NCI-H187 (cell line): Measurements from ENCODE around the gene ASPG.

Experiments
- DNase-seq, 2 experiments: peaks; one replicate each; lab custom pipeline; 2025; lab: John Stamatoyannopoulos, UW

Gene ASPG

GRCh38 chr14:104135904-104136471, 50.5 kb downstream of the ASPG start:
- DNase-seq: no peak

- no peak for DNase-seq
These were observed 51.2 kb downstream of the ASPG start for GRCh38 chr14:104136472-104137296.

- peak in 1 of 2 experiments; percentile 31 for DNase-seq
These were observed 52.0 kb downstream of the ASPG start for GRCh38 chr14:104137297-104138097.

- DNase-seq: peak in 1 of 2 experiments; percentile 60
These were observed 52.7 kb downstream of the ASPG start, which contains the start of gene KIF26A for GRCh38 chr14:104138098-104138717. Gene KIF26A (plus strand): TSS chr14:104138587. CDS start chr14:104138723, 136 bp downstream.

GRCh38 chr14:104138718-104139459, 53.4 kb downstream of the ASPG start:
- no peak for DNase-seq

GRCh38 chr14:104139460-104140212, 54.1 kb downstream of the ASPG start:
- no peak for DNase-seq

DNA sequence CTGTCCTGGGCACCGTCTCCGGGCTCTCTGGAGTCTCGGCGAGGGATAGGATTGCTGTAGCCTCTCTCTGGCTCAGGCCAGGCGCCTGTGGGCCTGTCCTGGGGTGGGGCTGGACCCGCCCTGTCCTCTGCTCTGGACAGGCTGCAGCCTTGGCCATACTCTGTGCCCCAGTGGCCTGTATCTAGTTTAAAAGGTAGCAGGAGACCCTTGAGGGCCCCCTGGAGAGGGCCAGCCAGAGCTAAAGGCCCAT, 54.6 kb downstream of the ASPG start:
- DNase-seq: no peak

DNA sequence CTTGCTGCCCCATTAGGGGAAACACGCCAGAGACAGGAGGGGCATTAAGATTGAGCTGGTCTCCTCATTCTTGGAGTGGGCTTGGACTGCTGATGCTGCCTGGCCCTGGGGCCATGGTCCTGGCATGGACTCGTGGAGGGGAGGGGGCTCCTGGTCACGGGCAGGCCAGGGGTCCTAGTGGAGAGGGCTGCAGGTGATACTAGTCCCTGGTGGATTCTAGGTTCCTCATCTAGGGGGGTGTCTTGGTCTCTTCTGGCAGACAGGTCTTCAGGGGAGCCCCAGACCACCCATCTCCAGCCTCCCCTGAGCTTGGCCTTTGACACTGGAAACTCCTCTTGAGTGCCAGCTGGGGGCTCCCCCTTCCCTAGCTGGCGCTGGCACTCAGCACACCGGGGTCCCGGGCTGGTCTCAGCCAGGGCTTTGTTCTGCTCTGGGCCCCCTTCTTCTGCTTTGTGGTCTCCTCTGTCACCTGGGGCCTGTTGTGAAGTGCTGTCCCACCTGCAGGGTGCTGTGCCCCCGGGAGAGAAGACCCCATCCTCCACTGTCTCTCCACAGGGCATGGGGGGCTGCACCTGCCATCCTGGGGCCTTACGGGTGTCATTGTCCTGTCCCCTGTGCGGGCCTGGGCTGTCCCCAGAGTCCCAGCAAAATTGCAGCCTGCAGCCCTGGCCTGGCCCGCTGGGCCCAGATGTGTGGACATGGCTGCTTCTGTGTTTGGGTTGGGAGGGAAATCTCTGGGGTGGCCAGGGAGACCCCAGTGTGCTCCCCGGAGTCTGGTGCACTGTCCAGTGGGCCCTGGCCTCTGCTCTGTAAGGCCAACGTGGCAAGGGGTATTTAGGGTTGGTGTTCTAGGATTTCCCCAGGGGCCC, 55.2 kb downstream of the ASPG start:
- DNase-seq: no peak

DNA sequence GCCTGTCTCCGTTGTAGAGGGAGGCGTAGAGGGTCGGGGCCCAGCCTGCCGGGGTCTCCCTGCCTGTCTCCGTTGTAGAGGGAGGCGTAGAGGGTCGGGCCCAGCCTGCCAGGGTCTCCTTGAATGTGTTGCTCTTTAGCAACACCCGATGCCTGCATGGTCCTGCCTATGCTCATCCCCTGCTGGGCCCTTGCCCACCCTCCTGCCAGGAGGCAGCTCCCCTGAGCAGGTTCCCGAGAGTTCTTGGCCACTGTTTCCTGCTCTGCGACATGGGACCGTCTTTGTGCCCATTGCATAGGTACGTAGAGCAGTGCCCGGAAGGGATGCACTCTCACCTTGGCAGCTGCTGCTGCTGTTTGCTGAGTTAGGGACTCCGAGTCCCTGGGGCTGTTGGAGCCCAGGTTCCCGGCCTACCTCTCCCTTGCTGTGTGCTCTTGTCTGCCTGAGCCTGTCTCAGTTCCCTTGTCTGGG, 56.2 kb downstream of the ASPG start:
- DNase-seq: no peak

DNA sequence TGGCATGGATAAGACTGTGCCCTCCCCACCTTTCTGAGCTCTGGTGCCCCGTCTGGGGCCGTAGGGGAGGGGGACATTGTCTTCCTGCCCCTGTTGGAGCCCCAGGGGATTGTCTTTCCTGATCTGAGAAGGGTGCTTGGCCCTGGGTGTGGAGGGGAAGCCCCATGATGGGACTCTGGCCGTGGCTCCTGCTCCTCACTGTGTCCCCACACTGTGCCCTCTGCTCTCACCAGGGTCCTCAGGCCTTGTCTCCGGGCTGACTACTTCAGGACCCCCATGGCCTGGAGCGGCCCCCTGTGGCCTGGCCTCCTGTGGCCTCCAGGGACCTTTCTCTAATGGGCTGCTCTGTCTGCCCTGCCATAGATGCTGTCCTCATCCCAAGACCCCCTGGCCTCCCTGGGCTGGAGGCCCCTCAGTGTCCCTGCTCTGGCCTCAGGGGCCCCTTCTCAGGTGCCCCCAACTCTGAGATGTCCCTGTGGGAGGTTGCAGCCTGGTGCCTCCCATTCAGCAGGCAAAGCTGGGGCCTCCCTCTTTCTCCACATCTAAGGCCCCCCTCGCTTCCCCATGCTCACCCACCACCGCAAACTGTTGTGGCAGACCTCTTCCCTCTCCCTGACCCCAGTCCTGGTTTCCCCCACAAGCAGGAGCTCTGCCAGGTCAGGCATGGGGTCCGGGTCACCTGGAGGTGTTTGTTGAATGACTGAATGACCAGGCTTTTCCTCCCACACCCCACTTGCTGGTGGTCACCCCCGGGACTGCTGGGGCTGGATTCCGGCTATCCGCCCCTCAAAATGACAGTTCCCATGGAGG, 56.8 kb downstream of the ASPG start:
- DNase-seq: no peak

- no peak for DNase-seq
These were observed 57.5 kb downstream of the ASPG start for GRCh38 chr14:104142946-104143470.

DNA sequence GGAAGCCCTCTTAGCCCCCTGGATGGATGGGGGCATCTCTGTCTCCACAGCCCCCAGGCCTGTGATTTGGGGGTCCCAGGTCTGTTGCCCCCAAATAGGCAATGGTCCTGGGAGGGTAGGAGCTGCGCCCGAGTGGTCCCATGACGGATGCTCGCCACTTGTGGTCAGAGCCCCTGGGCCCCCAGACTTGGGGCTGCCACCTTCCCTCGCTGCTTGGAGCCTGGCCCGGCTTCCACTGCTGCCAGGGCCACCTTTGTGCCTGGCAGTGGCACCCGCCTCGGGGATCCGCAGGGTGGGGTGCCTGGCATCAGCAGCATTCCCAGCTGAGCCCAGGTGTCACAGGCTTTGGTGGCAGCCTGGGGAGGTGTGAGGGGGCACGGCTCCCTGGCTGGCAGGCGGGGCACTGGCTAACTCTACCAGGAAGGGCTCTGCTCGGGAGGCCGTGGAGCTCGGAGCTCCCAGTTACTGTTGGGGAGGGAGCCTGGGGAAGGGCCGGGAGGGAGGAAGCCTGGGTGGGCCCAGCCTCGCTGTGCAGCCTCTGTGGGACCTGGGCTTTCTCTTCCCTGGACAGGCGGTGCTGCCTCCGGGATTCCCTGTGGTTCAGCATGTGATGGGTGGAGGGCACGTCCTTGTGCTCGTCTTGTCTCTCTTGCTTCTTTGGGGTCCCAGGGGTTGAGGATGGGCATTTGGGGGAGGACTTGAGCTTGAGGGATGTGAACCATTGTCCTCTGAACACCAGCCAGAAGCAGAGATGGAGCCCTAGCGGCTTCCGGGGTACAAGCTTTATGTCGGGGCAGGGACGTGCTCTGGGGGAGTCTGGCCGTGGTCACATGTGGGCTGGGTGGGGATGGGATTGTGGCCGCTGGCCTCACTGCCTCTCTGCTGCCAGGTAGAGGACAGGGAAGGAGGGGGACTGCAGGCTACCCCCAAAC, 58.3 kb downstream of the ASPG start:
- DNase-seq: no peak

DNA sequence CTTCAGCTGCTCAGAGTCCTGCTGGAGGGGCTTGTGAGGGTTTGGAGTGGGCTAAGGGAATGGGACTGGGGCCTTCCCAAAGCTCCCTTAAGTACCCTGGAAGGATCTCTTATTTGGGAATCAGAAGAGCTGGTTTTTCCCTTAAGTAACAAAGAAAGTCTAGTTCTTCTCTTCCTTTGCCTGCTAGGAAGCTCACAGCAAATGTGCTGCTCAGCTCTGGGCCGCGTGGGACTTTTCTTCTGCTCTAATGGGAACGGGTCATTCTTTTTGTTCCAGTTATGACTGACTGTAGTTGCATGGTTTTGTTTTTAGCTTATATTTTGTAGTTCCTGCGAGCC, 58.9 kb downstream of the ASPG start:
- DNase-seq: no peak

DNA sequence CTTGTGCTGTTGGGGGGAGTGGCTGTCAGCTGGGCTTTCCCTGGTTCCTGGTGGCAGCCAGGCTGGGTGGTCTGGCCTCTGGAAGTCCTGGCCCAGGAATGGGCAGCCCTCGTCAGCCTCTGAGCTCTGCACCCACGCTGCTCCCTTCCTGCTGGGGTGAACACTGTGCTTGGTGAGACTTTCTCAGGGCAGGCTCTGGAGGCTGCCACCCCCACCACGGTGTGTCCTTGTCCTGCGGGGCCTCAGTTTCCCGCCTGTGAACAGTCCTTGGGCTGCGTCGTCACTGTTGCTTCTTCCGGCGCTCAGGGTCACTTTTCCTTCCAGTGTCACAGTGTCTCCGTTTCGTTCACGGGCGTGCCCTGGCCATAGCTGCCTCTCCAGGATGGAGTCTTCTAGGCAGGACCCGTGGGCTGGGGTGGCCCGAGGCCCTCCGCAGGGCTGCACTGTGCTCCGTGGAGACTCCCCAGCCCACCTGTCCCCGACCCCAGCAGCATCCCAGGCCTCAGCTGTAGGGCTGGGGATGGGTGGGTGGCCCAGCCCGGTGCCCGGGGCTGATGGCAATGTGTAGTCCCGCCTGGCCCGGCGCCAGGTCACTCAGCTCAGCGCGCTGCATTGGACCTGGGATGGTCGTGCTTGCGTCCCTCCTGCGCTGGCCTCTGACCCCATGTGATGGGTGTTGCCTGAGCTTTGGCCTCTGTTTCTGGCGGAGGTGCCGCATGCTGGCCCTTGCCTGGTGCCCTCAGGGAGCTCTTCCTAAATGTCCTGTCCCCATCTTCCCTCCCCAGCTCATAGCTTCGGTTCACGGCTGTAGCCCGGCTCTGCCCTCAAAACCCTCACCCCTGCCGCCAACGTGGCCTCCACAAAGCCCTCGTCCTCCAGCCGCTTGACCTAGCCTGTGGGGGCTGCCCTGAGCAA, 59.7 kb downstream of the ASPG start:
- no peak for DNase-seq

DNA sequence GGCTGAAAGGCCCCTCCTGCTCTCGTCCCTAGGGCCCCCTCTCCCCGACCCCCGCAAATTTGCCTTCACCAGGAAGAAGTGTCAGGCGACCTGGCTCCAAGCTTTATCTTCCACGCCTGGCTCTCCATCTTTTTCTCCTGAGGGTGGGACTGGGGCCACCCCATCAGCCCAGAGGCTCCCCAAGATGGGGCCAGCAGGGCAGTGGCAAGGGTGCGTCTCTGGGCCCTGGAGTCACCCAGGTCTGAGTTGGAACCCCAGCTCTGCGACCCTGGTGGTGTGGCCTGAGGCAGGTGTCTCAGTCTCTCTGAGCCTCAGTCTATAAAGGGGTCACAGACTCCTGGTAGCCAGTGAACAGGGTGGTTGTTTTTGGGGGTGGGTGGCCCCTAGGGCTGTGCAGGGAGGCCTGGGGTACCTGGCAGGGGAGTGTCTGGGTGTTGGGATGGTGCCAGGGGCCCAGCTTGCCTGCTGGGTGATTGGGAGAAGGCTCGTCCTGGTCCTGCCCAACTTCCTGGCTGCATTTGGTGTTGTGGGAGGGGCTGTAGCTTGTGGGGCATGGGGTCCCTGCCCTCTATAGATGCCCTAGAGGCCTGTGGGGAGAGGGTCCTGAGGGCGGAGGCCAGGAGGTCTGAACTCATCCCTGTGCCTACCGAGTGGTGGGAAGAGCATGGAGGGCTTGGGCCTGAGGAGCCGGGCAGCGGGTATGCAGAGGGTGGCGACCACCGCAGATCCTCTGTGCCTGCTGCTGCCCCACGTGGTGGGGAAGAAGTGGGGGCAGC, 60.5 kb downstream of the ASPG start:
- no peak for DNase-seq
